ENCODE measurements around the gene SNUPN.
"Not testable (repeated sequence)": the region's sequence is repeated elsewhere in the genome, so short reads cannot be mapped to it uniquely, and the experiment has no call there.

GRCh38 chr15:75558955-75559354 is 66.6 kb downstream of the SNUPN start:
- TF ChIP-seq, protein P1, sequence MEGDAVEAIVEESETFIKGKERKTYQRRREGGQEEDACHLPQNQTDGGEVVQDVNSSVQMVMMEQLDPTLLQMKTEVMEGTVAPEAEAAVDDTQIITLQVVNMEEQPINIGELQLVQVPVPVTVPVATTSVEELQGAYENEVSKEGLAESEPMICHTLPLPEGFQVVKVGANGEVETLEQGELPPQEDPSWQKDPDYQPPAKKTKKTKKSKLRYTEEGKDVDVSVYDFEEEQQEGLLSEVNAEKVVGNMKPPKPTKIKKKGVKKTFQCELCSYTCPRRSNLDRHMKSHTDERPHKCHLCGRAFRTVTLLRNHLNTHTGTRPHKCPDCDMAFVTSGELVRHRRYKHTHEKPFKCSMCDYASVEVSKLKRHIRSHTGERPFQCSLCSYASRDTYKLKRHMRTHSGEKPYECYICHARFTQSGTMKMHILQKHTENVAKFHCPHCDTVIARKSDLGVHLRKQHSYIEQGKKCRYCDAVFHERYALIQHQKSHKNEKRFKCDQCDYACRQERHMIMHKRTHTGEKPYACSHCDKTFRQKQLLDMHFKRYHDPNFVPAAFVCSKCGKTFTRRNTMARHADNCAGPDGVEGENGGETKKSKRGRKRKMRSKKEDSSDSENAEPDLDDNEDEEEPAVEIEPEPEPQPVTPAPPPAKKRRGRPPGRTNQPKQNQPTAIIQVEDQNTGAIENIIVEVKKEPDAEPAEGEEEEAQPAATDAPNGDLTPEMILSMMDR (IDR thresholded peaks at IDR 0.05), result not testable (repeated sequence)
- not testable (repeated sequence) for TF ChIP-seq EZH2phosphoT487 (IDR thresholded peaks at IDR 0.05; ENCODE audit: borderline replicate concordance, low read depth); EP300 (IDR thresholded peaks at IDR 0.05; ENCODE audit: borderline replicate concordance in 1 of 2, low read depth in 1 of 2, low read length in 1 of 2); GATA2 (CRISPR knock-in tag; IDR thresholded peaks at IDR 0.05); GABPA (IDR thresholded peaks at IDR 0.05; ENCODE audit: low read depth); MXI1 (IDR thresholded peaks at IDR 0.05; ENCODE audit: low read depth, low read length); POLR2AphosphoS5 (IDR thresholded peaks at IDR 0.05; ENCODE audit: low read depth, low read length); TCF12 (IDR thresholded peaks at IDR 0.05); ZBTB33 (IDR thresholded peaks at IDR 0.05; ENCODE audit: borderline replicate concordance, low read depth); CHD2 (IDR thresholded peaks at IDR 0.05; ENCODE audit: low read length, partially characterized antibody); USF1 (IDR thresholded peaks at IDR 0.05; ENCODE audit: borderline replicate concordance, low read depth); RAD21 (IDR thresholded peaks at IDR 0.05; ENCODE audit: low read length)

All from SK-N-SH (cell line).